ENCODE data around the gene ITIH4.

DNA sequence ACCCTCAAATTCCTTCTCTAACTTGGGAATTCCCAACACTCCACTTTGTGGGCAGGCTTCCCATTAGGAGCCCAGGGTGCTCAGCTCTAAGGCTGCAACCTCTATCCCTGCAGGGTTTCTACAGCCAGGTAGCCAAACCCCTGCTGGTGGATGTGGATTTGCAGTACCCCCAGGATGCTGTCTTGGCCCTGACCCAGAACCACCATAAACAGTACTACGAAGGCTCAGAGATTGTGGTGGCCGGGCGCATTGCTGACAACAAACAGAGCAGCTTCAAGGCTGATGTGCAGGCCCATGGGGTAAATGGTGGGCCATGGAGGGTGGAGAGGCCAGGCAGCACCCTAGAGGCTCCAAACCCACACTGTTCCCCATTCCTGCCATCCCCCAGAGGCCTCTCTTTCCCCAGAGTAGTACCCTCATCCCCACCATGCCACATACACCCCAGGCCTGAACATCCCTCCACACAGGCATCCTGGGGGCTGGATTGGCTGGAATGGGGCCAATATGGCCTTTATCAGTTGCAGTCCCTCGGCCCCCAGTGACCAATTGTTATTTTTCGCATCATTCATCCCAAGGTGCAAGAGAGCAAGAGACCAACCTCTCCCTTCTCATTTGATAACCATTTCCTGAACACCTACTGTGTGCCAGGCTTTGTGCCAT lies 45.4 kb downstream of the ITIH4 start:
- TF ChIP-seq, protein P1, sequence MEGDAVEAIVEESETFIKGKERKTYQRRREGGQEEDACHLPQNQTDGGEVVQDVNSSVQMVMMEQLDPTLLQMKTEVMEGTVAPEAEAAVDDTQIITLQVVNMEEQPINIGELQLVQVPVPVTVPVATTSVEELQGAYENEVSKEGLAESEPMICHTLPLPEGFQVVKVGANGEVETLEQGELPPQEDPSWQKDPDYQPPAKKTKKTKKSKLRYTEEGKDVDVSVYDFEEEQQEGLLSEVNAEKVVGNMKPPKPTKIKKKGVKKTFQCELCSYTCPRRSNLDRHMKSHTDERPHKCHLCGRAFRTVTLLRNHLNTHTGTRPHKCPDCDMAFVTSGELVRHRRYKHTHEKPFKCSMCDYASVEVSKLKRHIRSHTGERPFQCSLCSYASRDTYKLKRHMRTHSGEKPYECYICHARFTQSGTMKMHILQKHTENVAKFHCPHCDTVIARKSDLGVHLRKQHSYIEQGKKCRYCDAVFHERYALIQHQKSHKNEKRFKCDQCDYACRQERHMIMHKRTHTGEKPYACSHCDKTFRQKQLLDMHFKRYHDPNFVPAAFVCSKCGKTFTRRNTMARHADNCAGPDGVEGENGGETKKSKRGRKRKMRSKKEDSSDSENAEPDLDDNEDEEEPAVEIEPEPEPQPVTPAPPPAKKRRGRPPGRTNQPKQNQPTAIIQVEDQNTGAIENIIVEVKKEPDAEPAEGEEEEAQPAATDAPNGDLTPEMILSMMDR (IDR thresholded peaks at IDR 0.05): no peak
- TF ChIP-seq POLR2AphosphoS5 (IDR thresholded peaks at IDR 0.05) (no peak), POLR2A (IDR thresholded peaks at IDR 0.05; ENCODE audit: low read depth) (no peak), EP300 (IDR thresholded peaks at IDR 0.05) (no peak)

All from esophagus muscularis mucosa (tissue), 4 donors.